ENCODE measurements around the gene LRIG1.

GRCh38 chr3:66433522-66433782, 67.4 kb downstream of the LRIG1 start:
- TF ChIP-seq POLR2A (IDR thresholded peaks at IDR 0.05) (no peak), CTCF (IDR thresholded peaks at IDR 0.05) (no peak)
